Colonic mucosa (tissue), 4 donors: ENCODE data around the gene ZNF518B. TPM values are rescaled to one million over a fixed set of nuclear protein-coding genes. Genes with fewer than 3 reads are reported as not detected.

ENCODE experiments used
- DNase-seq: peaks from one replicate; pipeline ENCODE4 v3.0.0-alpha.2; 2020
- H3K27ac ChIP-seq: fragments of 200-600 bp; one replicate; pipeline ENCODE4 v1.8.0; 2021
- H3K27me3 ChIP-seq: fragments of 200-600 bp; one replicate; pipeline ENCODE4 v1.8.0; 2021
- H3K36me3 ChIP-seq: fragments of 200-600 bp; one replicate; pipeline ENCODE4 v1.8.0; 2021
- H3K4me1 ChIP-seq: fragments of 200-600 bp; one replicate; pipeline ENCODE4 v1.8.0; 2021; ENCODE audit warnings: mild to moderate bottlenecking
- H3K4me3 ChIP-seq: fragments of 200-600 bp; one replicate; pipeline ENCODE4 v1.8.0; 2021
- H3K9ac ChIP-seq, 2 donors: one replicate each; pipeline ENCODE4 v1.7.0; 2013; ENCODE audit warnings: control low read depth in 2 of 2, low read depth in 2 of 2, low read length in 2 of 2
- H3K9me3 ChIP-seq: fragments of 200-600 bp; one replicate; pipeline ENCODE4 v1.8.0; 2021
- intact Hi-C: fragments of 100-400 bp; cut with DNase I; formaldehyde crosslinking; loops from one replicate; pipeline ENCODE4 v1.14.1; 2022
- total RNA-seq, 2 donors: library from RNA; stranded (reverse); fragmentation: NEBNext Ultra II Directional in 1 of 2; extraction: Animal tissue kit (Norgen Biotek cat#: 25700) in 1 of 2; gene quantifications; one replicate each; pipeline ENCODE4 v1.2.1, GENCODE V29; 2021
- TF ChIP-seq, protein P1 (sequence below): fragments of 200-600 bp; IDR thresholded peaks from one replicate; pipeline ENCODE4 v1.8.0; 2022; ENCODE audit warnings: antibody characterized with exemption, mild to moderate bottlenecking
- donor health status: healthy.
- donor health status: DM: no; HTN: no; CAD: no.
- donor health status: DM: no; HTN: no; CAD: no.

Gene ZNF518B, protein sequence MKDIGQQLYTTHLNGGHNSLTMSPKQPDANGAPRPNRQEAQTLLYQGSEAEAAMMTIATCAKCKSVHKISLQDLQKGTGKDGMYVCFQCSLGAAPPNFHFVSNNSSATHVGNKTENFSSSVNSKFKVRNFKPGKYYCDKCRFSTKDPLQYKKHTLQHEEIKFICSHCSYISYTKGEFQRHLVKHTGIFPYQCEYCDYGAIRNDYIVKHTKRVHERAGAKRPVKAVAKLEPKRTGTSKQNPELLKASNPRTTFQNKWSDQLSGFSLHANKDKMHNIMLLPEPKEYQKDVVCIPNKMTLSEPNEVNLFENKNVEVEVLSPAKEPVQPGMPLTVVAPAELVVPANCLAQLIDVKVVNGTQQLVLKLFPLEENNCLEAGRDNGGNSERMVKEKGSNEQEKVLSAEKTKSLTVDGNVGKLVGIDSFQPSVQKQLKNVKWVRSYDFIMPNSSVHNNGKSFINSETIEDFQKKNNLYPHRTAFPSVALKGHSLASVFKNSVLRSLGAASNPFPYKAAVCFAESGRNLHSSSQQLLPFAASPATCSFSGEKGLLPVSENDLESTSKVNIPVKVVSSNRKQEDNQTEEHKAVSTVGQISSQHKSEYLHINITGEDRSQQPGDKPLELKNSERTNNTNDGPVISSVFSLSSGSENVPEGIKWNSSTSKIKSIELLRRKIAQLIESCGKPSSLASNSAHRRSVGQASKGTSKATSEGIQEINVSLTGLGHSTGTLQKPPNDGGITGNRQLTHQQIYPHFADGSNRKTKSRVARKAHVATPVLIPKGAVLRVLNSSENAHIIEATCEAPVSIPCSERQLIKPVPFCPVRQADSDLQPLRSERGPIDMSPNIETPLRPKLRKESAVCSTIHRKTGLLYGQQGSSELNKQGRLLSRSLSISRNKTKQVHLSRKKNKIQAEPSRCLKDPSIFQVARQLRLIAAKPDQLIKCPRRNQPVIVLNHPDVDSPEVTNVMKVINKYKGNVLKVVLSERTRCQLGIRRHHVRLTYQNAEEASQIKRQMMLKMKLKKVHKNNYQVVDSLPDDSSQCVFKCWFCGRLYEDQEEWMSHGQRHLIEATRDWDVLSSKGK
- total RNA-seq, result 10 to 100 TPM; 15.3 to 19.0 TPM

DNA sequence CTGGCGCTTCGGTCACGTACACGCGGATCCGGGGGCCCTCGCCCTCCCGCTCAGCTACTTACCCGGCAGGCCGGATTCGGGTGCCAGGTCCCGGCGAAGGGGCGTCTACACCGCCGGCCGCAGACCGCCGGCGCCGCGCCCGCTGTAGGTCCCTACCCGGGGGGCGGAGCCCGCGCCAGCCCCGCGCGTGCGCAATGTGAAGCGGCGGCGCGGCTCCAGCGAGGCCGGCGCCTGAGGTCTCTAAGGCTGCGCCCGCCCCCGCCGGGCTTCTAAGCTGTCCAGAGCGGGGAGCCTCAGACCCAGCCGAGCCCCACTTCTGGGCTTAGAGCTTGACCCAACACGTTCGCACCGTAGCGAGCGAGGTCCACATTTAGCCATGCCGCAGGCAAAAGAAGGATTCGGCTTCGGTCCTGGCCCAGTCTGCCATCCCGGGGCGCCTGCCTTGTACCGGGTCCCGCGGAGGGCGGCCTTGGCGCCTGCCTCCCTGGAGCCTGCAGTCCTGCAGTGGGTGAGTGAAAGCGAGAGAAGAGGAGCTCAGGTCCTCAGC, at the start of gene ZNF518B:
Gene ZNF518B, minus strand, starts transcription at position 172 of the 547 bp plus-strand sequence. CDS start 11,098 bp downstream, outside the sequence.
- no peaks in the 10 kb centered on the region for H3K36me3 ChIP-seq
- H3K27me3 ChIP-seq, result peaks cover 7% of the 10 kb centered on the region
- no peaks in the 10 kb centered on the region for H3K9me3 ChIP-seq
- intact Hi-C loops, result no loop called here
- H3K9ac ChIP-seq, result peak within 1 kb of the TSS in 1 of 2 donors; percentile 68
- H3K4me3 ChIP-seq, result peak within 1 kb of the TSS; percentile 55
- peak; percentile 75 for DNase-seq
- no peak within 1 kb of the TSS for H3K27ac ChIP-seq
- H3K4me1 ChIP-seq, result peaks cover 3% of the 10 kb centered on the region
- TF ChIP-seq, protein P1, sequence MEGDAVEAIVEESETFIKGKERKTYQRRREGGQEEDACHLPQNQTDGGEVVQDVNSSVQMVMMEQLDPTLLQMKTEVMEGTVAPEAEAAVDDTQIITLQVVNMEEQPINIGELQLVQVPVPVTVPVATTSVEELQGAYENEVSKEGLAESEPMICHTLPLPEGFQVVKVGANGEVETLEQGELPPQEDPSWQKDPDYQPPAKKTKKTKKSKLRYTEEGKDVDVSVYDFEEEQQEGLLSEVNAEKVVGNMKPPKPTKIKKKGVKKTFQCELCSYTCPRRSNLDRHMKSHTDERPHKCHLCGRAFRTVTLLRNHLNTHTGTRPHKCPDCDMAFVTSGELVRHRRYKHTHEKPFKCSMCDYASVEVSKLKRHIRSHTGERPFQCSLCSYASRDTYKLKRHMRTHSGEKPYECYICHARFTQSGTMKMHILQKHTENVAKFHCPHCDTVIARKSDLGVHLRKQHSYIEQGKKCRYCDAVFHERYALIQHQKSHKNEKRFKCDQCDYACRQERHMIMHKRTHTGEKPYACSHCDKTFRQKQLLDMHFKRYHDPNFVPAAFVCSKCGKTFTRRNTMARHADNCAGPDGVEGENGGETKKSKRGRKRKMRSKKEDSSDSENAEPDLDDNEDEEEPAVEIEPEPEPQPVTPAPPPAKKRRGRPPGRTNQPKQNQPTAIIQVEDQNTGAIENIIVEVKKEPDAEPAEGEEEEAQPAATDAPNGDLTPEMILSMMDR, result no peak

- no peaks in the 10 kb centered on the region for H3K27me3 ChIP-seq
- H3K4me3 ChIP-seq, result no peak overlapping the region
- H3K9ac ChIP-seq, result no peak overlapping the region
- no peaks in the 10 kb centered on the region for H3K9me3 ChIP-seq
- TF ChIP-seq, protein P1, result no peak
- intact Hi-C loops, result no loop called here
- H3K27ac ChIP-seq, result no peak overlapping the region
- no peak for DNase-seq
- no peaks in the 10 kb centered on the region for H3K36me3 ChIP-seq
- no peaks in the 10 kb centered on the region for H3K4me1 ChIP-seq
These were observed 48.9 kb upstream of the ZNF518B start for GRCh38 chr4:10506077-10506476.

DNA sequence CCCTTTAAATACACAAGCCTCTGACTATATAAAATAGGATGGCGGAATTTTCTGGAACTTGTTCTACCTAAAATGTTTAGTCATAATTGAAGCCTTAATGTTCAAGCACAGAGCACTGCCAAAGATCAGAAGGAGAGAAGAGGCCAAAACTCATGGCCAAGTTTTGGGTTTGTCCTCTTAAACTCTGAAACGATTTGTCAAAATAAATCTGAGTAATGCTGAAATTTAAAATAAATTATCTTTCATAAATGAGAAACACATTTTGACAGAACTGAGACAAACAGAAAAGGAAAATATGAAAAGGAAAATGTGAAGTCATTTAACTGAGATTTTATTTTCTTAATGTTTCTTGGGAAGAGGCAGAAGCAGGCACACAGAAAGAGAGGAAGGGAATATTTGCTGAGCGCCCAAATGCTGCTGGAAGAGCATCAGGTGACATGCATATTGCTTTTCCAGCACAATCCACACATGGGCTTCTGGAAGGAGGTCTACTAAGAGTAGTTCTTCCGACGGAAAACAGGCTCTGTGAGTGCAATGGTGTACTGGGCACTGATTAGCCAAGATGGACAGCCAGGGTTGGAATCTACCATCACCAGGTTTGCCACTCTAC, 47.4 kb upstream of the ZNF518B start:
- TF ChIP-seq, protein P1, result no peak
- H3K27ac ChIP-seq, result no peak overlapping the region
- intact Hi-C loops, result no loop called here

GRCh38 chr4:10502717-10503116, 45.5 kb upstream of the ZNF518B start:
- intact Hi-C loops, result no loop called here
- no peaks in the 10 kb centered on the region for H3K27me3 ChIP-seq

More for the DNA sequence above, 47.4 kb upstream of the ZNF518B start:
- Histone ChIP-seq H3K9me3 (no peaks in the 10 kb centered on the region), H3K36me3 (no peaks in the 10 kb centered on the region), H3K4me3 (no peak overlapping the region), H3K27me3 (no peaks in the 10 kb centered on the region), H3K9ac (no peak overlapping the region), H3K4me1 (no peaks in the 10 kb centered on the region)
- no peak for DNase-seq

More at GRCh38 chr4:10502717-10503116, 45.5 kb upstream of the ZNF518B start:
- Histone ChIP-seq H3K4me1 (no peaks in the 10 kb centered on the region), H3K27ac (no peak overlapping the region), H3K4me3 (no peak overlapping the region), H3K9ac (no peak overlapping the region), H3K36me3 (no peaks in the 10 kb centered on the region), H3K9me3 (no peaks in the 10 kb centered on the region)
- DNase-seq, result no peak
- TF ChIP-seq, protein P1, result no peak
